Measurements from ENCODE around the gene ALG3. TPM values are rescaled to one million over a fixed set of nuclear protein-coding genes. Genes with fewer than 3 reads are reported as not detected.

The ALG3 gene
- total and polyA plus RNA-seq, 2 donors (not counting 3 experiments of a cell fraction or from before 2014, with no cell fraction given) = 42.9 to 99.9 TPM

DNA sequence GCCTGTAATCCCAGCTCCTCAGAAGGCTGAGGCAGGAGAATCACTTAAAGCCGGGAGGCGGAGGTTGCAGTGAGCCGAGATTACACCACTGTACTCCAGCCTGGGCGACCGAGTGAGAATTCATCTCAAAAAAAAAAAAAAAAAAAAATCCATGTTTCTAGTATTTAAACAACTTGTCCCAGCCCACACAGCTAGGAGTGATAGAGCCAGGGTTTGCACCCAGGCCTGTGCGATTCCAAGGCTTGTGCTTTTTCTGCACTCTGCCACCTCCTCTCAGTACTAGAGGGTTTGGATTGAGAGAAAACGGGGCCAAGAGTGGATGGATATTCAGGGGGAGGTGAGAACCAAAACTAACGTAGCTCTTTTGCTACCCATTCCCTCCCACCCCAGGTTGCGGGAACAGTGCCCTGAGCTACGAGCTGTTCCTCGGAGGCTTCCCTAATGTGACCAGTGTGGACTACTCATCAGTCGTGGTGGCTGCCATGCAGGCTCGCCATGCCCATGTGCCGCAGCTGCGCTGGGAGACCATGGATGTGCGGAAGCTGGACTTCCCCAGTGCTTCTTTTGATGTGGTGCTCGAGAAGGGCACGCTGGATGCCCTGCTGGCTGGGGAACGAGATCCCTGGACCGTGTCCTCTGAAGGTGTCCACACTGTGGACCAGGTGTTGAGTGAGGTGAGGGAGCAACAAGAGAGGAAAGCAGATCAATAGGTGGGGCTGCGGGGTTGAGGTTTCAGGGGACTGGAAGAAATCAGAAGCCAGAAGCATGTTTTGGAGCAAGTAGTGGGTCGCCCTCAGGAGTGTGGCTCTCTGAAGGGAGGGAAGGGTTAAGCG is 8.5 kb upstream of the ALG3 start:
- POLR2A ChIA-PET = no interaction called here
- BruUV-seq (replicated peaks) = no TSS peak

More for the DNA sequence above, 8.5 kb upstream of the ALG3 start:
- DNase-seq (ENCODE audit: low read depth, low spot score) = no peak
- Histone ChIP-seq H3K4me3 (replicated peaks in 1 of 3; ENCODE audit: insufficient read depth in 1 of 3, low read depth in 1 of 3, low read length in 3 of 3) (no peak overlapping the region), H3K27me3 (ENCODE audit: control insufficient read depth in 2 of 2, insufficient read depth in 2 of 2, low read length in 2 of 2) (peaks cover 19 to 26% of the 10 kb centered on the region in 2 experiments), H4K20me1 (replicated peaks; ENCODE audit: control insufficient read depth, extremely low read depth, insufficient read depth, low read length) (no peaks in the 10 kb centered on the region), H3K4me2 (ENCODE audit: insufficient read depth, low read length) (no peak overlapping the region), H2AFZ (ENCODE audit: low read depth, low read length) (no peak overlapping the region), H3K9me1 (replicated peaks; ENCODE audit: control insufficient read depth, extremely low read depth, insufficient read depth, low read length) (no peaks in the 10 kb centered on the region), H3K27ac (ENCODE audit: insufficient read depth, low read depth, low read length) (no peak overlapping the region), H3K79me2 (ENCODE audit: control insufficient read depth, insufficient read depth, low read length) (no peaks in the 10 kb centered on the region), H3K9me3 (replicated peaks; ENCODE audit: control insufficient read depth, insufficient read depth, low read length) (no peaks in the 10 kb centered on the region), H3K4me1 (ENCODE audit: control insufficient read depth, extremely low read depth, insufficient read depth, low read length) (peaks cover 13% of the 10 kb centered on the region), H3K9ac (replicated peaks; ENCODE audit: extremely low read depth, insufficient read depth, low read length) (no peak overlapping the region), H3K36me3 (ENCODE audit: control insufficient read depth in 2 of 2, extremely low read depth in 1 of 2, insufficient read depth in 2 of 2, low read length in 2 of 2) (no peaks in the 10 kb centered on the region)
- CTCF ChIA-PET = interaction anchor here (1.0 to 3.0 kb wide), 3 partner anchors 14 to 30 kb away, joined by 3 to 13 read pairs (median 5); no protein-coding TSS in a partner anchor
- intact Hi-C loops (cut with micrococcal nuclease) (no loop called here), dilution Hi-C loops (cut with MboI; ENCODE audit: extremely low pct_ligation_motif_present, low sequenced_read_pairs) (no loop called here)
- TF ChIP-seq JUN (IDR thresholded peaks at IDR 0.05; ENCODE audit: borderline replicate concordance, insufficient read depth, insufficient read length, low read depth) = no peak
- TF ChIP-seq MYC (IDR thresholded peaks at IDR 0.05; ENCODE audit: low read depth, low read length) = no peak
- TF ChIP-seq, protein P1, sequence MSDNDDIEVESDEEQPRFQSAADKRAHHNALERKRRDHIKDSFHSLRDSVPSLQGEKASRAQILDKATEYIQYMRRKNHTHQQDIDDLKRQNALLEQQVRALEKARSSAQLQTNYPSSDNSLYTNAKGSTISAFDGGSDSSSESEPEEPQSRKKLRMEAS (IDR thresholded peaks at IDR 0.05; ENCODE audit: insufficient read depth, insufficient read length) = no peak
- TF ChIP-seq POLR2A (IDR thresholded peaks at IDR 0.05; ENCODE audit: low read depth, low read length) = no peak
- TF ChIP-seq EZH2 (IDR thresholded peaks at IDR 0.05; ENCODE audit: borderline replicate concordance, low read depth, low read length, severe bottlenecking) = no peak
- no peak for TF ChIP-seq GATA2 (IDR thresholded peaks at IDR 0.05; ENCODE audit: insufficient read depth, insufficient read length, low read depth, low read length)
- TF ChIP-seq POLR2AphosphoS5 (IDR thresholded peaks at IDR 0.05; ENCODE audit: insufficient read depth, low read depth, low read length) = no peak
- TF ChIP-seq FOS (IDR thresholded peaks at IDR 0.05; ENCODE audit: borderline replicate concordance, insufficient read depth, low read length) = no peak
- TF ChIP-seq, protein P2, sequence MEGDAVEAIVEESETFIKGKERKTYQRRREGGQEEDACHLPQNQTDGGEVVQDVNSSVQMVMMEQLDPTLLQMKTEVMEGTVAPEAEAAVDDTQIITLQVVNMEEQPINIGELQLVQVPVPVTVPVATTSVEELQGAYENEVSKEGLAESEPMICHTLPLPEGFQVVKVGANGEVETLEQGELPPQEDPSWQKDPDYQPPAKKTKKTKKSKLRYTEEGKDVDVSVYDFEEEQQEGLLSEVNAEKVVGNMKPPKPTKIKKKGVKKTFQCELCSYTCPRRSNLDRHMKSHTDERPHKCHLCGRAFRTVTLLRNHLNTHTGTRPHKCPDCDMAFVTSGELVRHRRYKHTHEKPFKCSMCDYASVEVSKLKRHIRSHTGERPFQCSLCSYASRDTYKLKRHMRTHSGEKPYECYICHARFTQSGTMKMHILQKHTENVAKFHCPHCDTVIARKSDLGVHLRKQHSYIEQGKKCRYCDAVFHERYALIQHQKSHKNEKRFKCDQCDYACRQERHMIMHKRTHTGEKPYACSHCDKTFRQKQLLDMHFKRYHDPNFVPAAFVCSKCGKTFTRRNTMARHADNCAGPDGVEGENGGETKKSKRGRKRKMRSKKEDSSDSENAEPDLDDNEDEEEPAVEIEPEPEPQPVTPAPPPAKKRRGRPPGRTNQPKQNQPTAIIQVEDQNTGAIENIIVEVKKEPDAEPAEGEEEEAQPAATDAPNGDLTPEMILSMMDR (IDR thresholded peaks at IDR 0.05; ENCODE audit: extremely low read depth in 1 of 2, insufficient read depth in 1 of 2, low read depth in 1 of 2, low read length in 2 of 2) = no peak
- FAIRE-seq = no peak

All from endothelial cell of umbilical vein (primary cell).